Hepatocyte (in vitro differentiated cells): Measurements from ENCODE around the gene GSC2. TPM values are rescaled to one million over a fixed set of nuclear protein-coding genes. Genes with fewer than 3 reads are reported as not detected.

Source experiments
- DNase-seq: peaks from one replicate; pipeline ENCODE4 v3.0.0-alpha.2; 2016; ENCODE audit warnings: low spot score
- H2AFZ ChIP-seq: fragments of 200-600 bp; sonication (generic); 2 replicates; pipeline ENCODE4 v1.6.0; 2016; ENCODE audit warnings: antibody characterized with exemption, mild to moderate bottlenecking
- H3K27ac ChIP-seq: fragments of 200-600 bp; sonication (generic); 2 replicates; pipeline ENCODE4 v1.5.1; 2016; ENCODE audit warnings: mild to moderate bottlenecking
- H3K27me3 ChIP-seq: fragments of 200-600 bp; sonication (generic); 2 replicates; pipeline ENCODE4 v1.6.1; 2016
- H3K36me3 ChIP-seq: fragments of 200-600 bp; sonication (generic); replicated peaks from 2 replicates; pipeline ENCODE4 v1.5.1; 2016; ENCODE audit warnings: low read depth; ENCODE audit not compliant: insufficient read depth
- H3K4me1 ChIP-seq: fragments of 200-600 bp; sonication (generic); 2 replicates; pipeline ENCODE4 v1.5.1; 2016; ENCODE audit warnings: mild to moderate bottlenecking, moderate library complexity; ENCODE audit not compliant: insufficient read depth
- H3K4me2 ChIP-seq: fragments of 200-600 bp; sonication (generic); 2 replicates; pipeline ENCODE4 v1.6.0; 2016
- H3K4me3 ChIP-seq: fragments of 200-600 bp; sonication (generic); 2 replicates; pipeline ENCODE4 v1.5.1; 2016; ENCODE audit warnings: mild to moderate bottlenecking
- H3K79me2 ChIP-seq: fragments of 200-600 bp; sonication (generic); 2 replicates; pipeline ENCODE4 v1.6.0; 2017; ENCODE audit warnings: mild to moderate bottlenecking
- H3K9me2 ChIP-seq: fragments of 200-600 bp; sonication (generic); replicated peaks from 2 replicates; pipeline ENCODE4 v1.6.0; 2017; ENCODE audit warnings: mild to moderate bottlenecking; ENCODE audit not compliant: insufficient read depth
- H3K9me3 ChIP-seq: fragments of 200-600 bp; sonication (generic); 2 replicates; pipeline ENCODE4 v1.5.1; 2016; ENCODE audit warnings: low read depth, mild to moderate bottlenecking
- H4K20me1 ChIP-seq: fragments of 200-600 bp; sonication (generic); 2 replicates; pipeline ENCODE4 v1.6.0; 2016; ENCODE audit warnings: mild to moderate bottlenecking; ENCODE audit not compliant: insufficient read depth, poor library complexity, severe bottlenecking
- CTCF ChIP-seq: fragments of 200-600 bp; sonication (generic); IDR thresholded peaks from 2 replicates; pipeline ENCODE4 v1.5.1; 2016; ENCODE audit warnings: antibody characterized with exemption, mild to moderate bottlenecking; ENCODE audit not compliant: poor library complexity
- EZH2 ChIP-seq: fragments of 200-600 bp; sonication (generic); IDR thresholded peaks from 2 replicates; pipeline ENCODE4 v1.6.1; 2016; ENCODE audit warnings: antibody characterized with exemption, mild to moderate bottlenecking, borderline replicate concordance
- EZH2phosphoT487 ChIP-seq: fragments of 200-600 bp; sonication (generic); IDR thresholded peaks from one replicate; pipeline ENCODE4 v1.6.1; 2018; ENCODE audit warnings: antibody characterized with exemption, mild to moderate bottlenecking, low read depth, moderate library complexity; ENCODE audit not compliant: unreplicated experiment, severe bottlenecking
- WGBS: methylation state at CpG from one replicate; pipeline ENCODE4 v1.1.6; 2016; ENCODE audit warnings: low lambda C conversion rate; ENCODE audit errors: missing lambda C conversion rate; 5-methylcytosine and 5-hydroxymethylcytosine counted together
- polyA plus RNA-seq: library from polyadenylated mRNA; unstranded; fragments of >200 nt; fragmentation: Nextera tagmentation; extraction: Ambion mirVana; gene quantifications from 2 replicates; pipeline ENCODE4 v1.2.1, GENCODE V29; 2016
- total RNA-seq: library from RNA; depleted of rRNA; stranded (reverse); fragments of >200 nt; gene quantifications from 2 replicates; pipeline ENCODE4 v1.2.3, GENCODE V29; 2014

Gene GSC2
- total and polyA plus RNA-seq, 2 experiments from 2014 or later, result not detected

- H3K4me1 ChIP-seq, result no peaks in the 10 kb centered on the region
- H3K4me3 ChIP-seq, result no peak overlapping the region
- H3K27ac ChIP-seq, result no peak overlapping the region
- H4K20me1 ChIP-seq, result no peaks in the 10 kb centered on the region
- no peaks in the 10 kb centered on the region for H3K79me2 ChIP-seq
- H3K9me2 ChIP-seq, result no peaks in the 10 kb centered on the region
- H3K27me3 ChIP-seq, result no peaks in the 10 kb centered on the region
- 87% methylated on average over 11 of the region's 11 CpGs for WGBS
- H3K36me3 ChIP-seq, result no peaks in the 10 kb centered on the region
- H3K9me3 ChIP-seq, result no peaks in the 10 kb centered on the region
- no peak for TF ChIP-seq CTCF
- TF ChIP-seq EZH2, result no peak
- no peak for TF ChIP-seq EZH2phosphoT487
- H3K4me2 ChIP-seq, result no peak overlapping the region
- DNase-seq, result no peak
- no peak overlapping the region for H2AFZ ChIP-seq
Observed at GRCh38 chr22:19196841-19197612, 46.9 kb upstream of the GSC2 start.

DNA sequence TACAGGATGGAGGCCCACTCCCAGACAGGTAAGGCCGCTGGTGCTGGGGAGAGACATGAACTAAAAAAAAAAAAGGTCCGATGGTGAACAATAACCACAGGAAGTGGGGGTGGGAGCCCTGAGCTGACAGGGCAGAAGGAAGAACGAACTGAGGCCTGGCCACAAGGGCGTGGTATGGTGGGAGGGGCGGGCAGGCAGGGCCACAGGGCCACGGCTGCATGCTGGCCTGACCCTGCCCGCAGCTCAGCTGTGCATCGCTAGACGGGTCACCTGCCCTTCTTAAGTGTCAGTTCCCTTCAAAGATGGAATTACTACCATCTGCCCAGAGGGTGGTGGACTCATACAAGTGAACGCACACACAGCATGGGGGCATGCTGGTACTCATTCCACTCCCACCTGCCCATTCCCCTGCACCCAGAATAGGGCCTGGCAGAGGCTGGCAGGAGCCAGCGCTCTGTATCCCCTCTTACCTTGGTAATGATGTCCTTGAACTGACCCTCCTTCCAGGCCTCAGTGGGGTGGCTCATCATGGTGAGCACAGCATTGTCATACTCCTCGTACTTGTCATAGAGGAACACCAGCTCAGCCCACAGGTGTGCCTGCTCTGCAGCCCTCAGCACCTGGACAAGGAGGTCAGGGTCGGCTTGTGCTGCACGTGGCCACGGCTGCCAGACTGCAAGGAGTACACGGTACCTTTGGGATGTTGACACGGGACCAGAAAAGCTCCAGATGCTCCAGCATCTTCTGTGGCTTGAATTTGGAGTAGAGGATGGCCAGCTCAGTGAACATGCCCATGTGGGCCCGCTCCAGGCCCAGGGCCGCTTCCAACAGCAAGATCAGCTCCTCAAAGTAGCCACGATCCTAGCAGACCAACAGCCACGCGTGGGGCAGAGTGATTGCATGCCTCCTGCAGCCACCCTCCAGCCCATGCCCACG lies 46.0 kb upstream of the GSC2 start:
- Histone ChIP-seq H3K79me2 (no peaks in the 10 kb centered on the region), H3K36me3 (no peaks in the 10 kb centered on the region), H3K27ac (no peak overlapping the region), H3K4me3 (no peak overlapping the region), H2AFZ (no peak overlapping the region), H4K20me1 (no peaks in the 10 kb centered on the region), H3K4me2 (no peak overlapping the region), H3K27me3 (no peaks in the 10 kb centered on the region), H3K4me1 (no peaks in the 10 kb centered on the region), H3K9me2 (no peaks in the 10 kb centered on the region), H3K9me3 (no peaks in the 10 kb centered on the region)
- TF ChIP-seq EZH2phosphoT487 (no peak), EZH2 (no peak), CTCF (no peak)
- no peak for DNase-seq
- 94% methylated on average over 23 of the region's 23 CpGs for WGBS

DNA sequence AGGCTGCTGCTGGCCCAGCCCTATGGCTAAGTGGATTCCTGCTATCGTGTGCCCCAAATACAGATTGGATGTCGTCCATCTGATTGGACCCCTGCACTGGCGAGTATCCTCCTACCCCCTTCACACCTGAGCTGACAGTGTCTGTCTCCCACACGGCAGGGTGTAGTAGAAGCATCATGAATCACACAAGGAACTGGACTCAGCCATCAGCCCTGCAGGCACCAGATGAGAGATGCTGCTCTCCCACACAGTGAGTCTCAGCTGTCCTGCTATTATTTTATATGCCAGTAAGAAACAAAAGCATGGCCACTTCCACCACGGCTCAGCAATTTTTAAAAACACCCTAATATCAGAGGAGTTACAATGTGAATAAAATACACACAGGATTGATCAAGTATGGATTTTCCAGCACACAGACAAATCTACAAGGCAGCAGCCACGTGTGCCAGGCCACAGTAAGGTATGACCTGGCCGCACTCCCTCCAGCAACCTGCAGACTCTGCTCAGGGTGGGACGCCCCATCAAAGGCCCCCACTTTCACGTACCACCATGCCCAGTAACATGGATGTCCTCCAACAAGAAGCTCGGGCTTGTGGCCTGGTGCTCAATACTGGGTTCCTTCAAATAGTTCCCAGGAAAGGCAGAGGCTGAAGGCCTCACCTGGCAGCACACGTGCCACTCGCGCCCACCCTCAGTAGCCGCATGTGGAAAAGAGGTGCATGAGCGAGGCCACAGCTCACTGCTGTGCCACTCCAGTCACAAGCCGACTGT lies 44.9 kb upstream of the GSC2 start:
- H3K4me2 ChIP-seq, result no peak overlapping the region
- 95% methylated on average over 16 of the region's 16 CpGs for WGBS

More for the DNA sequence above, 44.9 kb upstream of the GSC2 start:
- H3K4me3 ChIP-seq, result no peak overlapping the region
- TF ChIP-seq EZH2 (no peak), EZH2phosphoT487 (no peak), CTCF (no peak)
- H4K20me1 ChIP-seq, result no peaks in the 10 kb centered on the region
- no peaks in the 10 kb centered on the region for H3K79me2 ChIP-seq
- H3K36me3 ChIP-seq, result no peaks in the 10 kb centered on the region
- H3K27me3 ChIP-seq, result no peaks in the 10 kb centered on the region
- H3K4me1 ChIP-seq, result no peaks in the 10 kb centered on the region
- H2AFZ ChIP-seq, result no peak overlapping the region
- DNase-seq, result no peak
- H3K27ac ChIP-seq, result no peak overlapping the region
- H3K9me3 ChIP-seq, result no peaks in the 10 kb centered on the region
- no peaks in the 10 kb centered on the region for H3K9me2 ChIP-seq
